ENCODE data around the gene AKAP1. TPM values are rescaled to one million over a fixed set of nuclear protein-coding genes. Genes with fewer than 3 reads are reported as not detected.

The AKAP1 gene
- total RNA-seq, 2 donors from 2014 or later, result 61.7 to 124 TPM

GRCh38 chr17:57115377-57115776 is 30.3 kb downstream of the AKAP1 start:
- Histone ChIP-seq H3K36me3 (peaks cover 6 to 16% of the 10 kb centered on the region in 2 donors), H3K4me1 (replicated peaks) (peaks cover 4% of the 10 kb centered on the region), H3K9me3 (no peaks in the 10 kb centered on the region), H3K27me3 (replicated peaks; ENCODE audit: insufficient read depth) (no peaks in the 10 kb centered on the region), H3K27ac (no peak overlapping the region), H3K4me3 (no peak overlapping the region)
- intact Hi-C loops (cut with DNase I), result loop anchor here (10.0 kb wide), 1 partner anchor 111 kb away; no protein-coding TSS in a partner anchor
- no peak for DNase-seq (ENCODE audit: low spot score)
- TF ChIP-seq CTCF (IDR thresholded peaks at IDR 0.05) (no peak), POLR2A (IDR thresholded peaks at IDR 0.05) (no peak), POLR2AphosphoS5 (IDR thresholded peaks at IDR 0.05) (no peak)
- WGBS, result 90% methylated on average over 4 of the region's 4 CpGs

- Histone ChIP-seq H3K9me3 (no peaks in the 10 kb centered on the region), H3K4me3 (no peak overlapping the region), H3K27me3 (replicated peaks; ENCODE audit: insufficient read depth) (no peaks in the 10 kb centered on the region), H3K4me1 (replicated peaks) (peaks cover 4% of the 10 kb centered on the region), H3K36me3 (peaks cover 6 to 16% of the 10 kb centered on the region in 2 donors), H3K27ac (no peak overlapping the region)
- no peak for DNase-seq (ENCODE audit: low spot score)
- WGBS, result 94% methylated on average over 20 of the region's 21 CpGs
- intact Hi-C loops (cut with DNase I), result loop anchor here (10.0 kb wide), 1 partner anchor 111 kb away; no protein-coding TSS in a partner anchor
- no peak for TF ChIP-seq POLR2A (IDR thresholded peaks at IDR 0.05)
Measured at GRCh38 chr17:57115916-57116315, 30.9 kb downstream of the AKAP1 start.

GRCh38 chr17:57117798-57118197 is 32.8 kb downstream of the AKAP1 start:
- H3K36me3 ChIP-seq, result peaks cover 6 to 16% of the 10 kb centered on the region in 2 donors
- H3K9me3 ChIP-seq, result no peaks in the 10 kb centered on the region
- 98% methylated on average over 4 of the region's 4 CpGs for WGBS
- H3K4me1 ChIP-seq (replicated peaks), result no peaks in the 10 kb centered on the region
- no peak overlapping the region for H3K4me3 ChIP-seq
- H3K27me3 ChIP-seq (replicated peaks; ENCODE audit: insufficient read depth), result no peaks in the 10 kb centered on the region
- H3K27ac ChIP-seq, result peak overlapping the region in 1 of 2 donors; percentile 3
- intact Hi-C loops (cut with DNase I), result loop anchor here (10.0 kb wide), 1 partner anchor 113 kb away; no protein-coding TSS in a partner anchor
- TF ChIP-seq CTCF (IDR thresholded peaks at IDR 0.05), result no peak
- no peak for TF ChIP-seq POLR2AphosphoS5 (IDR thresholded peaks at IDR 0.05)
- TF ChIP-seq POLR2A (IDR thresholded peaks at IDR 0.05), result no peak
- DNase-seq (ENCODE audit: low spot score), result no peak

GRCh38 chr17:57120814-57121213 is 35.8 kb downstream of the AKAP1 start:
- Histone ChIP-seq H3K9me3 (no peaks in the 10 kb centered on the region), H3K4me1 (replicated peaks) (no peaks in the 10 kb centered on the region), H3K36me3 (peaks cover 6 to 13% of the 10 kb centered on the region in 2 donors), H3K4me3 (no peak overlapping the region), H3K27me3 (replicated peaks; ENCODE audit: insufficient read depth) (no peaks in the 10 kb centered on the region), H3K27ac (peak overlapping the region; percentile 58 to 63)
- TF ChIP-seq CTCF (IDR thresholded peaks at IDR 0.05) (no peak), POLR2A (IDR thresholded peaks at IDR 0.05) (no peak), POLR2AphosphoS5 (IDR thresholded peaks at IDR 0.05) (no peak)
- DNase-seq (ENCODE audit: low spot score), result peak; percentile 35
- intact Hi-C loops (cut with DNase I), result loop anchor here (10.0 kb wide), 2 partner anchors 714 to 884 kb away; partner anchors contain the start of gene SRSF1

GRCh38 chr17:57121308-57122042 is 36.4 kb downstream of the AKAP1 start:
- Histone ChIP-seq H3K36me3 (peaks cover 6 to 7% of the 10 kb centered on the region in 2 donors), H3K27ac (peak overlapping the region in 1 of 2 donors; percentile 63), H3K27me3 (replicated peaks; ENCODE audit: insufficient read depth) (no peaks in the 10 kb centered on the region), H3K9me3 (no peaks in the 10 kb centered on the region), H3K4me1 (replicated peaks) (no peaks in the 10 kb centered on the region), H3K4me3 (no peak overlapping the region)
- WGBS, result 49% methylated on average over 12 of the region's 12 CpGs
- intact Hi-C loops (cut with DNase I), result loop anchor here (10.0 kb wide), 2 partner anchors 713 to 883 kb away; partner anchors contain the start of gene SRSF1
- no peak for DNase-seq (ENCODE audit: low spot score)
- TF ChIP-seq CTCF (IDR thresholded peaks at IDR 0.05), result peak in 2 of 4 experiments; percentile 46 to 52
- TF ChIP-seq POLR2AphosphoS5 (IDR thresholded peaks at IDR 0.05), result no peak
- TF ChIP-seq POLR2A (IDR thresholded peaks at IDR 0.05), result no peak

Data from prostate gland (tissue), 2 donors.